ENCODE results near the gene AMZ2.

AMZ2 gene

DNA sequence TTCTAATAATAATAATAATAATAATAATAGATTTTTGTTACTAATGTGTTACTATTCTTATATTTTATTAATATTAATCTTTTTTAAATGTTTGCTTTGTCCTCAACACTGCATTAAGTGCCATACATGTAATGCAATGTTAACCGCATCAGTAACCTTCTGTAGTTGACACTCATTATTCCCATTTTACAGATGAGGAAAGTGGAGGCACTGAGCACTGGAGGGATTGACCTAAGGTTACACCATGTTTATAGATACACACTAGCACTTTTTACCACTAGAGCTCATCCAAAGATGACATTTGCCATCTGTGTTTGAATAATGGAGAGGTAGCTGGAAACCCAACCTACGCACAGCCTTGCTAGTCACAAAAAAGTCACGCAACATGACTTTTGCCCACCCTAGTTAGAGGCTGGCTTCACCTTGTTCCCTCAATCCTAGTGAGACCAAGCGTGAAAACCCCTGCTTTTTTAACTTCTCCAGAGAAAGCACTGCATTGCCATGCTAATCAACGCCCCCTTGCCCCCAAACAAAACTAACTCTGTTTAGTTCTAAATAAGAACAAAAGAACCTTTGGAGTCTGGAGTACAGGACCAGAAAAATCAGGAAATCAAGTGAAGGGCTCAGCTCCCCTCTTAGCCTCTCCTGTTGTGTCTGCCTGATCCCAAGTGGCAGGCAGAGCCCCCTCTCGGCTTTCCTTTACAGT is 45.8 kb downstream of the AMZ2 start:
- no peak for DNase-seq

DNA sequence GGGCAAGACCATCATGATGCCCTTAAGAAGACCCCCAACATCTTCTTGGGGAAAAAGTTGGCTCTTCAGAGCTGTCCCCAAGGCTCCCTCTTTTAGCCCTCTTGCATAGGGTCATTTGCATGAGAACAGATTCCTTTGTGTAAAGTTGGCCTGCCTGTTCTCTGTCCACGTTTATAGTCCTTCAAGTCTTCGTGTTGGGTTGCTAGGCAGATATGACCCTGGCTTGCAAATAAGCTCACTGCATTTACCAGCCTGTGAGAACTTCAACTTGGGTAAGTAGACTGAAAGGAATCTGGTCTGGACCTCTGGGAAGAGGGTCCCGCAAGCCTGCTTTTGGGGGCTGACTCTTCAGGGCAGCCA is 46.3 kb downstream of the AMZ2 start:
- no peak for DNase-seq

DNA sequence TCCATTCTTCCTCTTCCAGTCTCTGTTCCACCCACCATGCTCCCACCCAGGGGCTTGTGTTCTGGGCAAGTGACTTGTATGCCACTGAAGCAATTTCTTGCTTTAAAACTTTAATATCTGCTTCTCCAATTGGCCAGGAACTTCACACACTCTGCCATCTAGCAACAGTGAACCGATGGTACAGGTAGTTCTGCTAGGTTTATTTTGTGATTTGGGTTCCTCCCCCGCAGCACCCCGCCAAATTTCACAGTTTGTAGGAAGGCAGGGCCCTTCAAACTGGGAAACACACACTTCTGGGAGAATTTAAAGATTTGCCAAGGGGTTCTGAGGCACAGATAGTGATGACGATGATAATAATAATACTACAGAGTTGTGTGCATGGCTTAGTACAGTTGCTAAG is 46.8 kb downstream of the AMZ2 start:
- no peak for DNase-seq

DNA sequence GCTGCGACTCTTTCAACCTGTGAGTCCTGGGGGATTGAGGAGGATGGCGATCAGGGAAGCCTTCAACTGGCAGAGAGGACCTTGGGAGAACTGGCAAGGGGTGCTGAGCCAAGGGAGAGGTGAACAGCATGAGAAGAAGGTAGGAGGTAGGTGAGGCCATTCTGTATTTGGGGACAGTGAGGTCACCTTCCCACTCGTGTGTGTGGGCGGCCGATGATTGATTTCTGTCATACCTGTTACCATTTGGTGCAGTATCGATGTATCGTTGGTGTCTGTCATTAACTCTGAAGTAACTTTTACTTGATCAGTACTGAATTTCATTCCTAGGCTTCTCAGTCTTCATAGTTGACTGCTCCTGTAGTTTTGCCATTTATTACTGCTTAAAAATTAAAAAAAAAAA is 47.2 kb downstream of the AMZ2 start:
- no peak for DNase-seq

DNA sequence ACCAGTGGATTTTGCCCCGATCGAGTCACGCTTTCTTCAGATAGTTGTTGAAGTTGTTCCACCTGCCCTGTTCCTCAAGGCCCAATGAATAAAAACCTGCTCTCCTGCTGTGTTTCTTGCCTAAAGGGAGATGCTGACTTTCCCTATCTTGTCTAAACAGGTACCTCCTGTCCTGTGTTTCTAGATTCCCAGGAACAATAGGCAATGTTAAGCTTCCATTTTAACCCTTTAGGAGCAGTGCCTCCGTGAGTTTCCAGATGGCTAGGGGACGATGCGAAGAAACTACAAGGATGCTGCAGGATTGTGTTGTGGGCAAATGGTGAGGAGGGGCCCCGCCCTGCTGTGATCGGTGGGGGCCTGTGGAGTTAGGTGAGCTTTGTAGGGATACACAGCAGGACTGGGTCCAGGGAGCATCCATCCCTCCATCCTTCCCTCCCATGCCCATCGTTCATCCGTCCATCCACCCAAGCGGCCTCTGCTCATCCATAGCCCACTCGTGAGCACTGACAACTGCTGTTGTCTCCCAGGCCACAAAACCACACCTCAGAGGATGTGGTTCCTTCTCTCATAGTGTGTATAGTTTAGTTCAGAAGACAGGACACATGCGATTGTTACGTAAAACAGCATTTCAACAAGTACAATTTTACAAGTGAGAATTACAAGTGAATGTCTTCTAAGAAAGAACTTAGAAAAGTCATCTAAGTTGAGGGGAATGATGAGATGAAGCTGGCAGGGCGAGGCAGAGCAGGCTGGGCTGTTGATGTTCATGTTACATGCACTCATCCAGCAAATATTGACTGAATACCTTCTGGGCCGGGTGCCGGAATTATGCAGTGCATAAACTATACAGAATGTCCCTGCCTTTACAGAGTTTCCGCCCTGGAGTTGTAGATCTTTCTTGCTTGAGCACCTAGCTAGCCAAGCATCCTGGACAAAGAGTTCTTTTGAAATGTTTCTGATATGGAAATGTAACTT is 48.7 kb downstream of the AMZ2 start:
- no peak for DNase-seq

DNA sequence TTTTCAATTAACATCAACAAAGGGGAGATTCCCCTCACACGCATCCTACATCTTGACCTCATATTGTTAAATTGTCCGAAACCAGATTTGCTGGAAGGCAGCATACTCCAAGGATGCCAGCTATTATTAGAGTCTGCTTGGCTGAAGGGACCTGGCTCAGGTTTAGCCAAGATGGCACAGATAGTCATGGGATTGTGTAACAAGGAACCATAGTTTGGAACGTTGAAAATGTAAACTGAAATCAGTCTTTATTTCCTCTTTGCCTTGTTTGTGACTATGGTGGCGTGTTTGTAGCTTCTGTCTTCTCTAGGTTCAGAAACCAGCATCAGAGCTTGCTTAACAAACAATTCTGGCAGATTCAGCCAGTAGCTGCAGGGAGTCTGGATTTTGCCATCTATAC is 49.4 kb downstream of the AMZ2 start:
- DNase-seq: no peak

DNA sequence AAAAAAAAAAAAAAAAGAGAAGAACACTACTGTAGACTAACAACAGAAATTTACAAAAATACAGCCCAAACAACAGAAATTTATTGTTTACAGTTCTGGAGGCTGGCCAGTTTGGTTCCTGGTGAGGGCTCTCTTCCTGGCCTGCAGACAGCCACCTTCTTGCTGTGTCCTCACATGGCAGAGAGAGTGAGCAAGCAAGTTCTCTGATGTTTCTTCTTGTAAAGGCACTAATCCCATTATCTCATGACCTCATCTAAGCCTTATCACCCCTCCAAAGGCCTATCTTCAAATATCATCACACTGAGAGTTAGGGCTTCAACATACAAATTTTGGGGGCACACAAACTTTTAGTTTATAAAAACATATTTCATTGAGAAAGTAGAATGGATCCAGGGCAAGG is 50.8 kb downstream of the AMZ2 start:
- DNase-seq: no peak

DNA sequence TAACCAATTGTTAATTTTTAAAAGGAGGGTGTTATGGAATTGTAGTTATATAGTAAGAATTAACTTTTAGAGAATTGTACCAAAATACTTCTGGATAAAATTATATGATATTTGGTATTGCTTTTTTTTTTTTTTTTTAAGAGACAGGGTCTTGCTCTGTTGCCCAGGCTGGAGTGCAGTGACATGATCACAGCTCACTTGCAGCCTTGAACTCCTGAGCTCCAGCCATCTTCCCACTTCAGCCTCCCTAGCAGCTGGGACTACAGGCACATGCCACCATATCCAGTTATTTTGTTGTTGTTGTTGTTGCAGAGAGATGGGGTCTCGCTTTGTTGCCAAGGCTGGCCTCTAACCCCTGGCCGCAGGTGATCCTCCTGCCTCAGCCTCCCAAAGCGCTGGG is 52.0 kb downstream of the AMZ2 start:
- no peak for DNase-seq

DNA sequence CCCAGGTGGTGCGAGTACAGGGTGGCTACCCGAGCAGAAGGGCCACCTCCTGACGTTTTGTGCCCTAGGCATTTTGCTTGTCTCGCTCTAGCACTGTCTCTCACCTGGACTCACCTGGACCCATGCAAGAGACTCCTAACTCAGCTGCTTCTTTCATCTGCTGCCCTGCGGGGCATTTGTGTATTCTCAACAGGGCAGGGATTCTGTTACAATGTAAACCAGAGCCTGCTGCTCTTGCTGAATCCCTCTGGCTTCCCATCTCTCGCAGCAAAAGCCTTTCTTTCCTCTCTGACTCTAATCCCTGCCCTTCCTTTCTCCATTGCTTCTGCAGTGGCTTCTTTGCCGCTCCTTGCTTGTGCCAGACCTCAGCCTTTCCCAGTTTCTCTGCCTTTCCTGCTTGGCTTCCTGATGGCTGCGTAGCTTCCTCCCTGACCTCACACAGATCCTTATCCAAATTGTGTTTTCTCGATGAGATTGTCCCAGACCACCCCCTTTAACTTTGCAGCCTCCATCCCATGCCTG is 53.7 kb downstream of the AMZ2 start:
- DNase-seq: no peak

DNA sequence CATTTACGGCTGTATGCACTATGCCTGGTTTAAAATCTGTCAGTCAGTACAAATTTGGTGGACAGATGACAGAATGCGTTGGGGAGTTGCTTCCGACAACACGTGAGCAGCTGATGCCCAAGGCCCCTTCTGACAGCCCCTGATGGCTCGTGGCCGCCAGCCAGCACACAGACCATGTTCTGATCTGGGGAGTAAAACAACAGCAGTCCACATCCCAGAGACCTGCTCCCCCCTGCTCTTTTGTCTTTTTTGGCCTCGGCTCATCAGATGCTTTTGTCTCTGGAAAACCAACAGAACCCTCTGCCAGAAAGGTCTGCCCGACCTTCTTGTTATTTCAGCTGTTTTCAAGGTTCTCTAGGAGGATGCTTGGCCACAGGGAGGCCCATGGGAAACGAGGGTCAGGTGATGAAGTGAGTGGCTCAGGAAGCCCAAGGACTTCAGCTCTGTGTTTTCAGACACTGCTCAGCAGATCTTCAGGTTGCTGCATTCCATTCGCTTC is 54.3 kb downstream of the AMZ2 start:
- DNase-seq: no peak

DNA sequence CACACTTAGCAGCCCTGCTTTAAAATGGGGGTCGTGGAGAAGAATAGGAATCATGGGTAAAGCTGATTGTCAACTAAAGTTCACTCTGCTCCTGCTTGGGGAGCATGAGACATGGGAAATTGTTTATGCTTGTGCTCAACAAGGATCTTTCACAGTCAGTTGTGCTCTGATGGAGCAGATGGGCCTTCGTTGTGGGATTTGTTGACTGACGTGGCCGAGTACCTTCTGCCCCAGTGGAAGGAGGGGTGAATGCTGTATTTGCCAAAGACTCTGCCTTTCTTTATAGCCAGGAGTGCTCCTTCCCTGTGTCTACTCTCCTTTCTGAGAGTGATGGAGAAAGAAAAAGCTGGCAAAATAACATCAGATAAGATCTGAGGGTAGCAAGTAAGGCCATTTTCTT is 54.8 kb downstream of the AMZ2 start:
- DNase-seq: no peak

DNA sequence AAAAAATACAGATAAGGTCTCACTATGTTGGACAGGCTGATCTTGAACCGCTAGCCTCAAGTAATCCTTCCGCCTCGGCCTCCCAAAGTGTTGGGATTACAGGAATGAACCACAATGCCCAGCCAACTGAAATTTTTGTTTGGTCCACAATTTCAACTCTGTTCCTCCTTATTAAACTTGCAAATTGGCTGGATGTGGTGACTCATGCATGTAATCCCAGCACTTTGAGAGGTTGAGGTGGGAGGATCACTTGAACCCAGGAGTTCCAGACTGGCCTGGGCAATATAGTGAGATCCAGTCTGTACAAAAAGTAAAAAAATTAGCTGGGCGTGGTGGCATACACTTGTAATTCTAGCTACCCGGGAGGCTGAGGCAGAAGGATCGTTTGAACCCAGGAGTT is 56.9 kb downstream of the AMZ2 start:
- DNase-seq: no peak

DNA sequence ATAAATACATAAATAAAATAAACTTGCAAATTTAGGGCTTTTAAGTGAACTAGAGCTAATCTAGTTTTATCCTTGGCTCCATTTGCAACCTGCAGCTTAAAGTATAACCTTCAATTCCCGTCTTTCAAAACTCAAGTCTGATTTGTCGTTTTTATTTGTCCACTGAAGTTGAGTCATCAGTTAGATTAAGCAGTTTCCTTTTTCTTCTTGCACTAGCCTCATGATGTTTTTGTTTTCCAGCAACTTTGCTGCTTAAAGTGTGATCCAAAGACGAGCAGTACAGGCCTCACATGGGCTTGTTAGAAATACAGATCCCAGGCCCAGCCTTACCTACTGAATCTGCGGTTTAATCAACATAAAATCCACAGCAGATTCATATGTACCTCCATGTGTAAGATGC is 57.3 kb downstream of the AMZ2 start:
- no peak for DNase-seq

All from GDM1 (cell line).